MG63 (cell line): ENCODE results near the gene BICRA. TPM values are rescaled to one million over a fixed set of nuclear protein-coding genes. Genes with fewer than 3 reads are reported as not detected.
A peak's percentile ranks its signal among the peaks of the same experiment; 100 is the strongest.
"Not testable (repeated sequence)": the region's sequence is repeated elsewhere in the genome, so short reads cannot be mapped to it uniquely, and the experiment has no call there.

Source experiments
- DNase-seq: peaks from one replicate; pipeline ENCODE4 v3.0.0-alpha.2; 2020
- H3K27me3 ChIP-seq: fragments of 250-450 bp; sonication (Bioruptor Pico); 2 replicates; pipeline ENCODE4 v1.5.1; 2020; ENCODE audit warnings: mild to moderate bottlenecking, moderate library complexity
- H3K36me3 ChIP-seq: fragments of 250-450 bp; sonication (Bioruptor Pico); 2 replicates; pipeline ENCODE4 v1.5.1; 2020; ENCODE audit warnings: mild to moderate bottlenecking, moderate library complexity
- H3K4me3 ChIP-seq: fragments of 250-450 bp; sonication (Bioruptor Pico); 2 replicates; pipeline ENCODE4 v1.5.1; 2020; ENCODE audit warnings: mild to moderate bottlenecking, moderate library complexity
- H3K9me3 ChIP-seq: fragments of 250-450 bp; sonication (Bioruptor Pico); 2 replicates; pipeline ENCODE4 v1.5.1; 2020; ENCODE audit warnings: mild to moderate bottlenecking, moderate library complexity
- total RNA-seq: library from RNA; depleted of rRNA; stranded (reverse); fragments of >200 nt; shearing (Covaris generic); gene quantifications from 2 replicates; pipeline ENCODE4 v1.2.3, GENCODE V29; 2014; ENCODE audit warnings: low replicate concordance

BICRA gene
- total RNA-seq, 1 experiment from 2014 or later, result 0.10 TPM

DNA sequence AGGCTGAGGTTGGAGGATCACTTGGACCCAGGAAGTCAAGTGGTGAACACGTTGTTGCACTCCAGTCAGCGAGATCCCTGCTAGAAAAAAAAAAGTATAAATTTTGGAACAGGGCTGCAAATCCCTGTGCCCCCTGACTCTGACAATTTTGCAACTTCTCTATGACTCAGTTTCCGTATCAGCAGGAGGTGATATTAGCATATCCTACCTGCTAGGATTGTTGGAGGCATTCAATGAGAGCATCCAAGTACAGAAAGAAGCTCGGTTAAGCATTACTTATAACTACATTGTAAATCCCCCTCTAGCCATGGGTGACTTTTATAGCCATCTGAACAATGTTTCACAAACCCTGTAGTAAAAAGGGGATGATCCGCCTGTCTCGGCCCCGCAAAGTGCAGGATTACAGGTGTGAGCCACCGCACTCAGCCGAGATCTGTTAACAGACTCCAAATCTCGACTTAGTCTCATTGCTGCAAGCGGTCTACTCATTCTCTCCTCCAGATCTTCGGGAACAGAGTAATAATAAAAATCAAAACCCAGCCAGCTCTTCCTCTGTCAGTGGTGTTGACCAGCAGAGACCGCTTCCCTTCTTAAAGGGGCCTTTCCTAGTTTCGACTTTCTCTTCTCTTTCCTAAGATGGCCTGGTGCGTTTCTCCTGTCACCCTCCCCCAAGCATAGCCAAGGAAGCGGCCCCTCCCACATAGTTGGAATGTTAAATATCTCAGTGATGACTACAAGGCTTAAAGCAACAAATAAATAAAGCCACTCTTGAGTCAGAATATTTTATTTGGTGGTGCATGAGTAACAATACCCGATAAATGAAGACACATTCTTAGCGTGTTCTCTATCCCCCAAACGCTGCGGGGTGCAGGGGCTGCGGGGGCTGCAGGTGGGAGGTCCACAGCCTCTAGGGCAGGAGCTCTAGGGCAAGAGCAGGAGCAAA, 10.3 kb upstream of the BICRA start:
- peak overlapping the region; percentile 65 for H3K4me3 ChIP-seq
- H3K9me3 ChIP-seq, result no peaks in the 10 kb centered on the region
- no peaks in the 10 kb centered on the region for H3K36me3 ChIP-seq
- no peaks in the 10 kb centered on the region for H3K27me3 ChIP-seq
- peak; percentile 92 for DNase-seq

DNA sequence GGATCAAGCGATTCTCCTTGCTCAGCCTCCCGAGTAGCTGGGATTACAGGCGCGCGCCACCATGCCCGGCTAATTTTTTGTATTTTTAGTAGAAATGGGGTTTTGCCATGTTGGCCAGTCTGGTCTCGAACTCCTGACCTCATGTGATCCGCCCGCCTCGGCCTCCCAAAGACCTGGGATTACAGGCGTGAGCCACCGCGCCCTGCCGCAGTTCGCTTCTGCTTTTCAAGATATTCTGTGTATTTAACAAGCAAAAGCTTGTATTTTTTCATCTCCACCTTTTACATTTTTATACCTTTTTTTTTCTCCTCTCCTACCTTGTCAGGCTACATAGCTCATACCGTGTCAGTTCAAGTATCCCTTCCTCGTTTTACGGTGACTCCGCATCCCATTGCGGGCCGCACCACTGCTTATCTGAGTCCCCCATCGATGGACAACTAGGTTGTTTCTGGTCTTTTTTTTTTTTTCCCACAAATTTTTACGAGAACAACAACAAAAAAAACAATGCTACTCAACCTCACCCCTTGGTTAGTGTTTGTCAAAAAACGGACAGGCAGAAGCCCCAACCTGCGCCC, 9.2 kb upstream of the BICRA start:
- H3K27me3 ChIP-seq, H3K36me3 ChIP-seq, DNase-seq, H3K9me3 ChIP-seq: not testable (repeated sequence)
- peak overlapping the region; percentile 65 for H3K4me3 ChIP-seq

DNA sequence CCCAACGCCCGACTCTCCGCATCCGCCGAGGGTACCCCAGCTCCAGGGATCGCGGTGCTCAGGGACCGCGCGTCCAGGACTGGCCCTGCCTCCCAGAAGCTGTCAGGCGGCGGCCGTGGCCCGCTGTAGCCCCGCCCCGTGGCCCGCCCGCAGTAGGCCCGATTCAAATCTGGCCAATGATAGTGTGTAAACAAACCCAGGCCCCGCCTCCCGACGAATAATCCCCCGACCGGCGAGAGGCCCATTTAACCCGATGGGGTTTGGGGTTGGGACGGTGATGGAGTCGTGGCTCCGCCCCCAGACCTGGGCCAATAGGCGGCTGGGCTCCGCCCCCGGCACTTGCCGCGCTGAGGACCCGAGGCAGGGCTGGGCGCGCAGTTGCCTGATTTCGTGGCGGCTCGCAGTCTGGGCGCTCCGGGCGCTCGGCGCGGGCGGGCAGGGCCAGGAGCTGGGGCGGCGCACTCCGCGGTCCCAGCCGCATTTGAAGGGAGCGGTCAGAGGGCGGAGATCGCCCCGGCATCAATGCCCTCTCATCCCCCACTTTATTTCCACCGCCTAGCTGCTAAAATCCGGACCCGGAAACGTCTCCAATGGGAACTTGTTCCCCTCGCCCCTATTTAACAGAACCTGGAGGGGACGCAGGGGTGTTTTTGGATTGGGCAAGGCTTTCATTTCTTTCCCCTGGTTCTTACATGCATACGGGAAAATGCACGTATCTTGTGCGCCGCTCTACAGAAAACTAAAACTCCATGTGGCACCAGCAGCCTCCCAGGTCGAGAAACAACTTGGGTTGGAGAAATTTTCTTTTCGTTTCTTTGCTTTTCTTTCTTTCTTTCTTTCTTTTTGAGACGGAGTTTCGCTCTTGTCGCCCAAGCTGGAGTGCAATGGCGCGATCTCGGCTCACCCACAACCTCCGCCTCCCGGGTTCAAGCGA, 8.4 kb upstream of the BICRA start:
- no peaks in the 10 kb centered on the region for H3K9me3 ChIP-seq
- no peaks in the 10 kb centered on the region for H3K36me3 ChIP-seq
- no peaks in the 10 kb centered on the region for H3K27me3 ChIP-seq
- peak overlapping the region; percentile 65 for H3K4me3 ChIP-seq
- DNase-seq, result peak; percentile 100

DNA sequence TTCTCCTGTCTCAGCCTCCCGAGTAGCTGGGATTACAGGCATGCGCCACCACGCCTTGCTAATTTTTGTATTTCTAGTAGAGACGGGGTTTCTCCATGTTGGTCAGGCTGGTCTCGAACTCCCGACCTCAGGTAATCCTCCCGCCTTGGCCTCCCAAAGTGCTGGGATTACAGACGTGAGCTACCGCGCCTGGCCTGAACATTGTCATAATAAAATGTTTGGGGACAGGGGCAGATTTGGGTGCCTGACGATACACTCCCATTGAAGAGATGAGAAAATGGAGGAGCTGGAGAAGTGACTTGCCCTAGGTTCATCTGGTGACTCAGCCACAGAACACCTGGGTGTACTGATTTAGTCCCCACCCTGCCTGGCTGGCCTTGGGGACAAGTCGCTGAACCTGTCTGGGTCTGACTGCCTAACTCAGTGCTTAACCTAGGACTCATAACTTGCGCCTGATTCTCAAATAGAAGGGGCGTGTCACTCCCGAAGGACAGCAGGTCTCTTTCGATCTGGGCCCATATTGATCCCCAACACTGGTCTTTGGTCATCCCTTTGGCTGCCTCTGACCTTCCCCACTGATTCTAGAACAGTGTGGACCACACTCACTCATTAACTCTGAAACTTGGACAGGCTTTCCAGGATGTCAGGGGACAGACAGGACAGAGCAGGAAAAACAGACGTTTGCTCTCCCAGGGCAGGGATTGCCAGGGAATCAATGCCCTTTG, 7.6 kb upstream of the BICRA start:
- Histone ChIP-seq H3K4me3 (peak overlapping the region; percentile 65), H3K9me3 (no peaks in the 10 kb centered on the region), H3K27me3 (no peaks in the 10 kb centered on the region), H3K36me3 (no peaks in the 10 kb centered on the region)
- no peak for DNase-seq

DNA sequence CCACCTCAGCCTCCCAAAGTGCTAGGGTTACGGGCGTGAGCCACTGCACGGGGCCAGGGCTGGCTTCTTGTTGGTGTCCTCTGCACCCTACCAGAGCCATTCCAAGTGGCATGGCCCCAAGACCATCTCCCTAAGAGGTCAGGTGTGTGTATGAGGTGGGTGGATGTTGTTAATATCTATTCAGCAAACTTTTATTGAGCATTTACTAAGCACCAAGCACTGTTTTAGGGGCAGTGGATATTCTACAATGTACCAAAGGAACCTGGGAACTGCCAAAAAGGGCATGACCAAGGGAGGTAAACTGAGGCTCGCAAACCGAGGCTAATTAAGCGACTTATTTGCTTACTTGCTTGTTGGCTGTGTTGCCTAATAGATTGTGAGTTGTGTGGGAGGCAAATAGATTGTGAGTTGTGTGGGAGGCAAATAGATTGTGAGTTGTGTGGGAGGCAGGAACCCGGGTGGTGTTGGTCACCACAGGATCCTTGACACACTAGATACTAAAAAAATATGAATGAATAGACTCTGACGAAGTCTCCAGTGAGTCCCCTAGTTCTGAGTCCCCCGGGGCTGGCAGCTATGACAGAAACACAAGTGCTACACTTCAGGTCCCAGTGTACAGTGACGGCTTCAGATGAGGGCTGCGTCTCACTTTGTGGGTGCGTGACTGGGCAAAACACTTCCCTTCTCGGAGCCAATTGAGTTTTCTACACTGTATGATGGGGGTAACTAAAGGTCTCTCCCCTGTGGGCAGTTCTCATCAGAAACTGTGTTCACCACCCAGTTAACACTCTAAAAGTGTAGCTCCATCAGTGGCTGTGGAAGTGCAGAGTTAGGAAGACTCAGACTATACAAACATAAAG, 5.0 kb upstream of the BICRA start:
- Histone ChIP-seq H3K36me3 (0 out of 2 replicates have a peak, but pooled peaks cover 3% of the 10 kb centered on the region), H3K9me3 (no peaks in the 10 kb centered on the region), H3K4me3 (no peak overlapping the region), H3K27me3 (no peaks in the 10 kb centered on the region)
- no peak for DNase-seq

DNA sequence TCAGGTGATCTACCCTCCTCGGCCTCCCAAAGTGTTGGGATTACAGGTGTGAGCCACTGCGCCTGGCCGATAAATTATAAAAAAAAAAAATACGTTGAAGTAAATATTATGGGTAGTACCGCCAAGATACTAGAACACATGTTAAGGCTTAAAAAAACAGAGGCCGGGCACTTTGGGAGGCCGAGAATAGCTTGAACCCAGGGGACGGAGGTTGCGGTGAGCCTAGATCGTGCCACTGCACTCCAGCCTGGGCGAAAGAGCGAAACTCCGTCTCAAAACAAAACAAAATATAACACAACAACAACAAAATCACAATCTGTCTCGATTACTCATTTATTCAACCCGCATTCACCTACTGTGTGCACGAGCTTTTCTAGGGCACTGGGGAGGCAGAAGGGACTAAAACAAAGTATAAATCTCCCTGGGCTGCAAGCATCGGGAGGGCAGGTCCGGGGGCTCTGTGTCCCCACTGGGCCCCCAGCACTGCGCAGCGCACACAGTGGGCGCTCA, 1.3 kb upstream of the BICRA start:
- Histone ChIP-seq H3K36me3 (0 out of 2 replicates have a peak, but pooled peaks cover 3% of the 10 kb centered on the region), H3K4me3 (peak overlapping the region; percentile 100), H3K27me3 (no peaks in the 10 kb centered on the region), H3K9me3 (no peaks in the 10 kb centered on the region)
- DNase-seq, result no peak

DNA sequence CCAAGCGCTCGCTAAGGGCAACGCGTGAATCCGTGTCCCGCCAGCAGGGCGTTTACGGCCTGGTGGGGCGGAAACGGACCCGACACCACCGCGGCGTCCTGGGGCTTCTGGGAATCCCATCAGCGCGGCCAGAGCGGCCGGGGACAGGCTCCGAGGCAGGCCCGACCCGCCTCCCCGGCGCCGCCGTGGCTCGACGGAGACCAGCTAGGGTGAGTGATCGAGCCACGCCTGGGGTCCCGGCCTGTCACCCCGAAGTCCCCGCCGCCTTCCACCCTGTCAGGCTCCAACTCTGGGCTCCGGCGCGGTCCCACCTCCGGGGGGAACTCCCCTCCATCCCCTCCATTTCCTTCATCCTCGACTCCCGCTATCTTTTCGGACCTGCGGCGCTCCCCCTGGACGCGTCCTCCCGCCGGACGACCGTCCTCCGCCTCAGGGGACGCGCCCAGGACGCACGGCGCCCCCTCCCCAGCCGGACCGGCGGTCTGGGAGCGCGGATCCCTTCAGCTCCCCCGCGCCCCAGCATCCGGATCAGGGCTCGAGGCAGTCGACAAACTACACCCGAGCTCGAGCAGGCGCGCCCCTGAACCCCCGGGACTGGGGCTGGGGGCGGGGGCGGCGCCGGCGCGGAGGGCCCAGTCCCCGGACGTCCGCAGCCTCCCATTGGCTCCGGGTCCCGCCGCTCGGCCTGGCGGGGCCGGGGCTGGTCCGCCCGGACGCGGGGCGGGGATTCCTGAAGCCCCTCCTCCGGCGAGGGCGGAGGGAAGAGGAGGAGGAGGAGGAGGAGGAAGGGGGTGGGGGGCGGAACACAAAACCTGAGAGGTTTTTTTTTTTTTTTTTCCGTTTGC, 638 bp upstream of the BICRA start:
- Histone ChIP-seq H3K36me3 (0 out of 2 replicates have a peak, but pooled peaks cover 3% of the 10 kb centered on the region), H3K4me3 (peak overlapping the region; percentile 100), H3K9me3 (no peaks in the 10 kb centered on the region), H3K27me3 (no peaks in the 10 kb centered on the region)
- peak; percentile 95 for DNase-seq

DNA sequence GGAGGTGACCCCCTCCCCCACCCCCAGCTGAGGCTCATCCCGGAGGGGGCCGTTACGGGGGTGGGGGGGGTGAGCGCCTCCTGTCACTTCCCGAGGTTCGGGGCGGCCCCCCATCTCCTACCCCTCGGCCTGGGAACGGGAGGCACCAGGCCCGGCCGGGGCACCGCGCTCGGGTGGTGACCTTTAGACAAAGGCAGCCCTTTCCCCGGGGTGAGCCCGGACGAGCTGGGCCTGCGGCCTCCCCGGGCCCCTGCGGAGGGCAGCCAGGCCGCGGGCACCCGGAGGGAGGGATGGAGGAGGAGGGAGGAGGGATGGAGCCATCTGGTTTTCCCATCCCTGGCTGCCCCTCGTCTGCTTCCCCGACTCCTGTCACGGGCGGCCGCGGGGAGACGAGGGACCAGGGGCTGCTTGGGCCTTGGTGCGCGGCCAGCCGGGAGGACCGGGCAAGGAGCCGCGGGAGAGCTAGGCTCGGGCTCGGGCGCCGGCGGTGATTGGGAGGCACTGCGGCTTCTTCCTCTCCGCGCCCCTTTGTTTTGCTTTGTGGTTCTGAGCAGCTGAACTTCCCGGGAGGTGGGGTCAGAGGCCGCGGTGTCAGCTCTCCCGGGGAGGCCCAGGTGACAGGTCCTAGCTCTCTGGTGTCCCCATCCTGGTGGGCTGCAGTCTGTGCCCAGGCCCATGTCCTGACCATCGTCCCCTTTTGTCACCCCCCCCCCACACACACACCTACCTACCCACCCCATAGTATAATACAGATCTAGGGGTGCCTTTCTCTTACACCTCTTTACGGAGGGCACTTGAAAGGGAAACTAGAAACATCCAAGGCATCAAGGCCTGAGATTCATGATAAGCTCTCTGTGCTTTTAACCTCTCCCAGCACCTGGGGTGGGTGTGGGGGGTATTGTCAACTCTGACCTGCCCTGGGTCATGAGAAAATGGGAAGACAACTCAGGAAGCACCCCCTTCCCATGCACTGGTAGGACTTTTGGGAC, 1.3 kb downstream of the BICRA start:
- H3K27me3 ChIP-seq, result no peaks in the 10 kb centered on the region
- peak; percentile 53 for DNase-seq
- peak overlapping the region; percentile 100 for H3K4me3 ChIP-seq
- peaks cover 14% of the 10 kb centered on the region for H3K36me3 ChIP-seq
- no peaks in the 10 kb centered on the region for H3K9me3 ChIP-seq

DNA sequence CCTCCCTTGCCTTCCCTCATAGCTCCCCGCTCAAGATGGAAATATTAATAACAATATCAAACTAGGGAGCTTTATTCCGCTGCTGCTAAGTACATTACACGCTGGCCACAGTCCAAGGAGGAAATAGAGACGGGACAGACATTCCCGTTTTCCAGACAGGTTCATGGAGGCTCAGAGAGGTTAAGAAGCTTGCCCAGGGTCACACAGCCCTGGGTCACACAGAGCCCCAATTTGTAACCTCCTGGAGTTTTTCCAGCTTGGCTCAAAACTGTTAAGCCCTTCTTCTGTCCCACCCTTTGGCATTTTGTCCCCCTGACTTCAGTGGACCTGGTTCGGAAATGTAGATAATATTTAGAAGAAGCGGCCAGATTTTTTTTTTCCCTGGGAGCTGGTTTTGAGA, 2.0 kb downstream of the BICRA start:
- peaks cover 17% of the 10 kb centered on the region for H3K36me3 ChIP-seq
- H3K27me3 ChIP-seq, result no peaks in the 10 kb centered on the region
- H3K4me3 ChIP-seq, result peak overlapping the region; percentile 100; the same call in 1 of the 2 replicates
- no peaks in the 10 kb centered on the region for H3K9me3 ChIP-seq
- no peak for DNase-seq

DNA sequence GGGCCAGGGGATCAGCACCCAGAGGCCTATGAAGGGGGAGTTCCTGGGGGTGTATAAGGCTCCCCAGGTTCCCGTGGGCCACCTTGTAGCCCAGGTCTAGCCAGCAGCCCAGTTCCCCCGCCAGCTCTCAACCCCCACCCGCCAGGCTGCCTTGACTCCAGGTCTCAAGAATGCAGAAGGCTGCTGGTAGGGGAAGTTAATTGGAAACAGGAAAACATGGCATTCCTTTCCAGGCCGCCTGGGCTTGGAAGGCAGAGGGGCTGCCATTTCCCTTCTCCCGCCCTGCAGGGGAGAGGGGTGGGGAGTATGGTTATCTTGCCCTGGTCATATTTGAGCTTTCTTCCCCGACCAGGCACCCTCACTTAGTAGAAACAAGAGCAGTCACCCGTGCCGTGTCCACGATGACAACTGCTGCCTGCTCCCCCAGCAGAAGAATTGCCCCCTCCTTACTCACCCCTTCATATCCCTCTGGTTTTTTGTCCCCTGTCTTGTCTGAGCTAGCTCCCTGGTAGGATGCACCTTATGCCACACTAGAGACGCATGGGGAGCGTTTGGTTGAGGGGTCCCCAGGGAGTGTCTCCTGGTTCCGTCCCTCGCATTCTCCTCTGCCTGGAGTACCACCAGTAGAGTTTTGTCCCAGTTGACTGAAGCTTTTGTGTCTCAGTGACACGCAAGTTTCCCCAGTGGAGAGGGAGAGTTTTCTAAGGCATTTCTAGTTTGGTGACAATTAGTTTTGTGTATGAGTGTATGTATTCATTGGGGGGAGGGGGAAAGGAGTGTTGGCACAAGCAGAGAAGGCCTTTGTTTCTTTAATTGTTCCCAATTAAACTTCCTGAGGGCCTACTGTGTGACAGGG, 4.5 kb downstream of the BICRA start:
- peaks cover 15% of the 10 kb centered on the region for H3K36me3 ChIP-seq
- H3K9me3 ChIP-seq, result no peaks in the 10 kb centered on the region
- DNase-seq, result no peak
- no peaks in the 10 kb centered on the region for H3K27me3 ChIP-seq
- no peak overlapping the region for H3K4me3 ChIP-seq

DNA sequence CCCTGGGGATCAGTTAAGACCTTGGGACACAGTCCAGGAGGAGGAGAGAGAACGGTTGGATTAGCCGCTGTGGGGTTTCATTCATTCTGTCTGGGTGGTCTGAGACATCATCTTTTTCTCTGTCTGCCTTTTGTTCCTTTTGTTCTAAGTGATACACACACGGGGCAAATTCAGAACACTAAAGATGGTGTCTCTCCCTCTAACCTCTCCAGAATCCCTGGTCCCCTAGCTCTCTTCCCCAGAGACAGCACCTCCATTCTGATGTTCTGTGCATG, 5.0 kb downstream of the BICRA start:
- DNase-seq, result no peak
- H3K9me3 ChIP-seq, result no peaks in the 10 kb centered on the region

DNA sequence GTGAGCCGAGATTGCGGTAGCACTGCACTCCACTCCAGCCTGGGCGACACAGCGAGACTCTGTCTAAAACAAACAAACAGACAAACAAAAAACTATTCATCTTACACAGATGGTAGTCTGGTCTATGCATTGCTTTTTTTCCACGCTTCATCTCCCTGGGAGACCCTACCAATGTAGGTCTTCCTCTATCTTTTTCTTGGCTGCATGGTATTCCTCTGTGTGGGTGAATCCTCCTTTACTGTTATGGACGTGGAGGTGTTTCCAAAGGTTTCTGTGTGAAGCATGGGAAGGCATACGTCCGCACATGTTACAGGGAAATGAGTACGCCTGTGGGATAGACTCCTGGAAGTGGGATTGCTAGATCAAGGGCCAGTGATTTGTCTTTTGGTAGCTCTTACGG, 5.6 kb downstream of the BICRA start:
- Histone ChIP-seq H3K9me3 (no peaks in the 10 kb centered on the region), H3K27me3 (no peaks in the 10 kb centered on the region), H3K4me3 (no peak overlapping the region), H3K36me3 (peaks cover 14% of the 10 kb centered on the region)
- no peak for DNase-seq

More for the DNA sequence above, 5.0 kb downstream of the BICRA start:
- peaks cover 14% of the 10 kb centered on the region for H3K36me3 ChIP-seq
- H3K27me3 ChIP-seq, result no peaks in the 10 kb centered on the region
- no peak overlapping the region for H3K4me3 ChIP-seq

DNA sequence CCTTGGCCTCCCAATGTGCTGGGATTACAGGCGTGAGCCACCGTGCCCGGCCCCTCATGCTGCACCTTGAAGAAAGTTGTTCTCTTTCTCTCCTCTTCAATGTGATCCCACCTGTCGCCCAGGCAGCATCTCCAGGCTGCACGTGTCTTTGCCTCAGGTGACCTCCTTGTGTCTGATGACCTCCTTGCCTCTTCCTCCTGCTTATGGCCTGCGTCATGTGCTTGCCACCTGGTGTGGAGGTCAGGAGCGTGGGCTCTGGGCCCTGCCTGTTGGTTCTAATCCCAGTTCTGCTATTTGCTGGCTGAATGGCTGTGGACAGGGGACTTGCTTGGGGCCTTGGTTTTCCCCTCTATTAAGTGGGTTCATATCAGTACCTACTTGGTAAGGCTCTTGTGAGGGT, 6.3 kb downstream of the BICRA start:
- Histone ChIP-seq H3K27me3 (no peaks in the 10 kb centered on the region), H3K9me3 (no peaks in the 10 kb centered on the region), H3K4me3 (no peak overlapping the region), H3K36me3 (peaks cover 18% of the 10 kb centered on the region)
- DNase-seq, result no peak
